Activated CD4-positive, alpha-beta memory T cell treated with anti-CD3 and anti-CD28 coated beads for 36 hours (primary cell): ENCODE measurements around the gene TBC1D8. TPM values are rescaled to one million over a fixed set of nuclear protein-coding genes. Genes with fewer than 3 reads are reported as not detected.

Source experiments
- CTCF ChIA-PET: fragments of 350-600 bp; sonication (Branson Sonifier 250); formaldehyde crosslinking; loops from one replicate; lab custom pipeline; 2021; ENCODE audit warnings: antibody characterized with exemption, inconsistent platforms; lab: Charles Lee
- POLR2A ChIA-PET: fragments of 350-600 bp; sonication (Branson Sonifier 250); formaldehyde crosslinking; loops from one replicate; lab custom pipeline; 2021; ENCODE audit warnings: antibody characterized with exemption; lab: Charles Lee
- DNase-seq: peaks from one replicate; pipeline ENCODE4 v3.0.0-alpha.2; 2020
- H3K27ac Mint-ChIP-seq: one replicate; pipeline ENCODE4 v1.8.0; 2021; ENCODE audit warnings: mixed read lengths
- H3K27me3 Mint-ChIP-seq: one replicate; pipeline ENCODE4 v1.8.0; 2021; ENCODE audit warnings: mixed read lengths
- H3K36me3 Mint-ChIP-seq: one replicate; pipeline ENCODE4 v1.8.0; 2021; ENCODE audit warnings: mixed read lengths
- H3K4me1 Mint-ChIP-seq: one replicate; pipeline ENCODE4 v1.8.0; 2021; ENCODE audit warnings: low read depth, mixed read lengths
- H3K4me3 Mint-ChIP-seq: one replicate; pipeline ENCODE4 v1.8.0; 2021; ENCODE audit warnings: mild to moderate bottlenecking, mixed read lengths
- H3K9me3 Mint-ChIP-seq: one replicate; pipeline ENCODE4 v1.8.0; 2021; ENCODE audit warnings: mixed read lengths
- intact Hi-C: fragments of 100-400 bp; cut with micrococcal nuclease; formaldehyde crosslinking; loops from one replicate; pipeline ENCODE4 v1.15.1; 2023
- total RNA-seq, 2 experiments: library from RNA; stranded (reverse); gene quantifications; one replicate each; pipeline ENCODE4 v1.2.3, GENCODE V29; 2021

Gene TBC1D8
- total RNA-seq, 2 experiments from 2014 or later, result 1.5 to 1.6 TPM

DNA sequence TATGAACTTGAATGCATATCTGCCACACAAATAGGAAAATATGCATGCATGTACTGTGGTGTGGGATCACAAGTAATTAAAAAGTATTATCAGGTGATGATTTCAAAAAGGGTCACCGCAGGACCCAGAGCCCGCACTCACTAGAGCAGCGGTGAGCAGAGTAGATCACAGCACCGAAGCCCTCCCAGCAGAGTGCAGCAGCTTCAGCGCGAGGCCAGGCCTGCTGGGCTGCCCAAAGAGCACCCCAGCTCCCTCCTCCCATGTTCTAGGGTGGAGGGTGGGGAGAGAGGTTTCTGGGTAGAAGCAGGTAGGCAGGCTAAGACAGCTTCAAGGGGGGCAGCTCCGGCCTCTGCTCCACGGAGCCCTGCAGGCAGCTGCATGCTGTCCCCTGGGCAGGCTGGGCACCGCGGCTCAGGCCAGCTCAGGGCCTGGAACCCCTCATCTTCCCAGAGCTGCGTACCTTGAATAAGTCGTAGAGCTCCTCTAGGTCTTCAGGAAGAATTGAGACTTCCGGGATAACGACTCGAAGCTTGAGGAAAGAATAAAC, 124.2 kb downstream of the TBC1D8 start:
- ChIA-PET CTCF (interaction anchor here (0.6 to 1.2 kb wide), 2 partner anchors 9 to 29 kb away, joined by 4 read pairs; no protein-coding TSS in a partner anchor), POLR2A (no interaction called here)
- H3K36me3 Mint-ChIP-seq, result no peaks in the 10 kb centered on the region
- DNase-seq, result no peak
- no peak overlapping the region for H3K4me3 Mint-ChIP-seq
- H3K4me1 Mint-ChIP-seq, result no peaks in the 10 kb centered on the region
- H3K27me3 Mint-ChIP-seq, result no peaks in the 10 kb centered on the region
- no peaks in the 10 kb centered on the region for H3K9me3 Mint-ChIP-seq
- intact Hi-C loops, result no loop called here
- H3K27ac Mint-ChIP-seq, result no peak overlapping the region

DNA sequence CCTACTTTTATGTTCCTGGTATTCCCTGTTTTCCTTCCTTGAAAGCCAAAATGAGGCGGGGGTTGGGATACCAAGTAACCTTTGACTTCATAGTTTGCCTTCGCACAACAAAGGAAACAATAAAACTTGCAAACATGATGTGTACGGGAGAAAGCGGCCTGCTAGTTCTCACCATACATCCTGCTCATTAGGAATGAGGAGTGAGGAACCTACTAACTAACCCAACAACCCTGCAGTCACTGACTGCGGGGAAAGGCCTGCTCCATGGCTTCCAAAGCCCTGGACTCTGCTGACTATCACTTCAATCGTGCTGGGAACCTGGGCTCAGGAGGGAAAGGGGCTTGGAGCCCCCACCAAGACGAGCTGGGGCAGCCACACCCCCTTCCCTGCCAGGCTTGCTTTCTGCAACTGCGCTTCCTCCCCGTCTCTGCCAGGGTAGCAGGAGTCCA, 124.9 kb downstream of the TBC1D8 start:
- ChIA-PET CTCF (interaction anchor here (1.2 kb wide), 1 partner anchor 10 kb away, joined by 4 read pairs; no protein-coding TSS in a partner anchor), POLR2A (no interaction called here)

DNA sequence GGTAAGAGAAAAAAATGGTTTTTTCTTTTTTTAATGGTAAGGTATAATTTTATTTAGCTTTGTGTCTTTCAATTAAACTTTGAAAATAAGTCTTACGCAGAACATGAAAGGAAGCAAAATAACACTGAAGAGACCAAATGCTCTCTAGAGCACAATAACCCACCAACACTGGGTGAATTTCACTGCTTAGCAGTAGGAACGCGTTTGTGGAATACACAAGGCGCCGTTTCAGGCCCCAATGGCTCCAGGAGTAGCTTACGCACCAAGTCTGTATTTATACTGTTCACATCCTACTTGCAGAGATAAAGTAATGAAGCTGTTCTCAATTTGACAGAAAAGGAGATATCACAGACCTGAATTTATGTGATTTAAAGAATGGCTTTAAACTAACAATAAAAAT, 125.6 kb downstream of the TBC1D8 start:
- ChIA-PET CTCF (interaction anchor here (0.6 to 1.2 kb wide), 3 partner anchors 17 to 197 kb away, joined by 3 to 4 read pairs (median 4); no protein-coding TSS in a partner anchor), POLR2A (no interaction called here)
- H3K36me3 Mint-ChIP-seq, result peaks cover 2% of the 10 kb centered on the region
- H3K4me3 Mint-ChIP-seq, result no peak overlapping the region
- intact Hi-C loops, result no loop called here
- no peak for DNase-seq
- H3K9me3 Mint-ChIP-seq, result no peaks in the 10 kb centered on the region
- no peaks in the 10 kb centered on the region for H3K4me1 Mint-ChIP-seq
- H3K27ac Mint-ChIP-seq, result no peak overlapping the region
- H3K27me3 Mint-ChIP-seq, result no peaks in the 10 kb centered on the region

More for the DNA sequence above, 124.9 kb downstream of the TBC1D8 start:
- no peak for DNase-seq
- Mint-ChIP-seq H3K27me3 (no peaks in the 10 kb centered on the region), H3K9me3 (no peaks in the 10 kb centered on the region), H3K27ac (no peak overlapping the region), H3K4me3 (no peak overlapping the region), H3K36me3 (peaks cover 1% of the 10 kb centered on the region), H3K4me1 (no peaks in the 10 kb centered on the region)
- intact Hi-C loops, result no loop called here

DNA sequence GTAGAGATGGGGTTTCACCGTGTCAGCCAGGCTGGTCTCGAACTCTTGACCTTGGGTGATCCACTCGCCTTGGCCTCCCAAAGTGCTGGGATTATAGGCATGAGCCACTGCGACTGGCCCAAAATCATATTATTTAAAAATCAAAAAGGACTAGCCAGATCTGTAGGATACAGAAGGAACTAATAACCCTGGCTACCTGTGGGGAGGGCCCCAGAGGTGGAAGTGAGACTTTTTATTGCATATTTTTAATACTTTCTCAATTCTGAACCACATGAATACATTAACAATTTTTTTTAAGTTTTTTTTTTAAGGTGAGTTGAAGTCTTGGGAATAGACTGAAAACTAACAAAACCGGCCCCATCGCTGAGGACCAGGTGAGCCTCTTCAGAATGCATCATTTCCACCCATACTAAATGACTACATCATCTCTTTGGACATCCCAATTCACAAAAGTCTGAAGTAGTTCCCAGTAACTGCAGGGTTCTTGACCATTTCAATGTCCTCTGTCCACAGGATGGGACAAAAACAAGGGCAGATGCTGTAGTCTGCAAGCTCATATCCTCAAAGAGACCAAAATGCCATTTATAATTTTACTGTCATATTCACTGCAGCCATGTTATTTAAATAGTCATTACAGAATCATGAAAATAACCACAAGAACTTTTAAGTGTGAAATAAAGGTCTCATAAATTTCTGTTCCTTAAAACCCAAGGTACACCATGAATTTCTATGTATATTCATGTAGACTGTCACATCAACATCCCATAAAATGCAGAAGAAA, 127.7 kb downstream of the TBC1D8 start:
- intact Hi-C loops, result no loop called here
- H3K4me3 Mint-ChIP-seq, result no peak overlapping the region
- H3K36me3 Mint-ChIP-seq, result peaks cover 5% of the 10 kb centered on the region
- H3K9me3 Mint-ChIP-seq, result no peaks in the 10 kb centered on the region
- H3K4me1 Mint-ChIP-seq, result no peaks in the 10 kb centered on the region
- H3K27me3 Mint-ChIP-seq, result no peaks in the 10 kb centered on the region
- H3K27ac Mint-ChIP-seq, result no peak overlapping the region
- ChIA-PET POLR2A (no interaction called here), CTCF (interaction anchor here (2.4 kb wide), 1 partner anchor 11 kb away, joined by 8 read pairs; no protein-coding TSS in a partner anchor)
- no peak for DNase-seq

DNA sequence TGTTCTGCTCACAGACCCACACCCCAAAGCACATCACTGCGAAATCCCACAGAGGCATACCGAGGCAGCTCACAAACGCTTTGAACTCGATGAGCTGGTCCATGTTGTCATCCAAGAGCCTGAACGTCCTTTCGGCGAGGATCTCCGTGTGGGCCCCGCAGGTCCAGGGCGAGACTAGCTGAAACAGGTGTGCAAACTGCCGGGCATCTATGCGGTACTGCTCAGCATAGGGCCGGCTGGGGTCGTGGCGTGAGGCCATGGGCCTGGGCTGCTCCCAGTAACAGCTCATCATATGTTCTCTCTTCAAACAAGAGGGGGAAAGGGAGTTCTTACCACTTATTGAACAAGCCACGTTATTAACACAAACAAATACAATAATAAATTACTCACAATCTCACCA, 129.0 kb downstream of the TBC1D8 start:
- ChIA-PET POLR2A (no interaction called here), CTCF (interaction anchor here (2.4 kb wide), 1 partner anchor 9 kb away, joined by 8 read pairs; no protein-coding TSS in a partner anchor)
- Mint-ChIP-seq H3K27me3 (no peaks in the 10 kb centered on the region), H3K36me3 (peaks cover 7% of the 10 kb centered on the region), H3K4me3 (no peak overlapping the region), H3K9me3 (no peaks in the 10 kb centered on the region), H3K4me1 (no peaks in the 10 kb centered on the region), H3K27ac (no peak overlapping the region)
- intact Hi-C loops, result no loop called here
- DNase-seq, result no peak

DNA sequence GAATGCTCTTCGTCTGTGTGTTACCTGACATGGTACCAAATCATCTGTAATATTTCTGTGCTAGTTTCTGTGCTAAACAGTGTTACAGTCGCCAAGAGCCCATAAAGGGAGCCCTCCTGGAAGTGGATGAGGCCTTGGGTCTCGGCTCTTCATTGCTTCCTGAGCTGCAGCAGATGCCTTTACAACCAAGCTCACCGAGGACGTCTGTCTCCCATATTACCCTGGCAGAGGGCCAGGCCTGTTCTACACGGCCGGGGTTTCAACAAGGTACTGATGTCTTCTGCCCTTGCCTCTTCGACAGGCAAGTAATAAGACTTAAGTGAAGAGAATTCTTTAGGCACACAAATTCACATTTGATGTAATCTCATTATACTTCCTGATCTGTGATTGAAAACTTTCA, 132.2 kb downstream of the TBC1D8 start:
- H3K27me3 Mint-ChIP-seq, result no peaks in the 10 kb centered on the region
- CTCF ChIA-PET, result no interaction called here
- no peak overlapping the region for H3K27ac Mint-ChIP-seq
- H3K36me3 Mint-ChIP-seq, result peaks cover 16% of the 10 kb centered on the region
- no peak overlapping the region for H3K4me3 Mint-ChIP-seq
- intact Hi-C loops, result no loop called here
- DNase-seq, result no peak
- POLR2A ChIA-PET, result interaction anchor here (1.7 kb wide), 1 partner anchor 16 kb away, joined by 3 read pairs; no protein-coding TSS in a partner anchor
- H3K9me3 Mint-ChIP-seq, result no peaks in the 10 kb centered on the region
- H3K4me1 Mint-ChIP-seq, result no peaks in the 10 kb centered on the region

DNA sequence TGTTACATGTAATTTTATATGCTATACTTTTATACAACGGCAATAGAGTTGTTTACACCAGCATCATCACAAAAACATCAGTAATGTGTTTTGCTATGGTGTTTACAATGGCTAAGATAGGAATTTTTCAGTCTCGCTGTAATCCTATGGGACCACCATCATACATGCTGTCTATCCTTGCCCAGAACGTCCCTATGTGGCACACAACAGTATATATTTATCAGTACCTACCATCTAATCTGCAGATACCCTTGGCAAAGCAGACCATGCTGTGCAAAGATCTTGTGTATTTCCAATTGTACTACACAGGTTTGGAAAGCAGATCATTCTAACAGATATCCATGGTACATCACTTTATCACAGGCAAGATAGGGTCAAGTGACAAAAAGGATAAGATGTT, 133.8 kb downstream of the TBC1D8 start:
- ChIA-PET POLR2A (no interaction called here), CTCF (interaction anchor here (1.3 kb wide), 1 partner anchor 188 kb away, joined by 3 read pairs; no protein-coding TSS in a partner anchor)
- intact Hi-C loops, result no loop called here

DNA sequence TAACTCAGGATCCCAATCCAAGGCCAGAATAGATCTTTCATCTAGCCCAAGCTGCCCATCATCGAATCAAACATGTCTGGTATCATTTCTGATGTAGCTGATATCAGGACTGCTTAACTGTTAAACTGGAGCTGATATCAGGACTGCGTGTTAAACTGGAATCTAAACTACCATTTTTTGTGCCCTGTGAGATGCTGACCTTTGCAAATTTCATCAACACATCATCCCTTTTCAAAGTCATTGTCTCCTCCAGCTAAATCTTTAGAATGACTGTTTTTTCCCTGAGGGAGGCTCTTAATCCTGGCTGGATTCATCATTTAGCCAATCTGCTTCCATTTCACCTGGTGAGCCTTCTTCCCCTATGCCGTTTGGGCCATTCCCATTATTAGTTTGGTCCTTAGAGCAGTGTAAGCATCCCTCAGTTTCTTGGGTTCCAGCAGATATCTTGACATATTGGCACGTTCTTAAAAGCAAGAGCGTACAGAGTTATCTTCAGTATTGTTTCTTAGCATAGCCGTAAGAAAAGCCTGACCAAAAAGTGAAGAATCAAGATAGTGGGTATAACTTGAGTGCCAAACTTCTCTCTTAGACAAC, 136.8 kb downstream of the TBC1D8 start:
- DNase-seq, result no peak
- no peak overlapping the region for H3K27ac Mint-ChIP-seq
- POLR2A ChIA-PET, result interaction anchor here (0.6 kb wide), 1 partner anchor 179 kb away, joined by 3 read pairs; no protein-coding TSS in a partner anchor
- H3K4me3 Mint-ChIP-seq, result no peak overlapping the region
- no peaks in the 10 kb centered on the region for H3K27me3 Mint-ChIP-seq
- no peaks in the 10 kb centered on the region for H3K9me3 Mint-ChIP-seq
- intact Hi-C loops, result no loop called here
- H3K4me1 Mint-ChIP-seq, result peaks cover 19% of the 10 kb centered on the region
- peaks cover 39% of the 10 kb centered on the region for H3K36me3 Mint-ChIP-seq
- CTCF ChIA-PET, result interaction anchor here (3.2 kb wide), 1 partner anchor 191 kb away, joined by 27 read pairs; no protein-coding TSS in a partner anchor

More for the DNA sequence above, 133.8 kb downstream of the TBC1D8 start:
- no peak for DNase-seq
- H3K27me3 Mint-ChIP-seq, result no peaks in the 10 kb centered on the region
- no peak overlapping the region for H3K4me3 Mint-ChIP-seq
- no peaks in the 10 kb centered on the region for H3K9me3 Mint-ChIP-seq
- no peak overlapping the region for H3K27ac Mint-ChIP-seq
- peaks cover 25% of the 10 kb centered on the region for H3K36me3 Mint-ChIP-seq
- peaks cover 4% of the 10 kb centered on the region for H3K4me1 Mint-ChIP-seq

DNA sequence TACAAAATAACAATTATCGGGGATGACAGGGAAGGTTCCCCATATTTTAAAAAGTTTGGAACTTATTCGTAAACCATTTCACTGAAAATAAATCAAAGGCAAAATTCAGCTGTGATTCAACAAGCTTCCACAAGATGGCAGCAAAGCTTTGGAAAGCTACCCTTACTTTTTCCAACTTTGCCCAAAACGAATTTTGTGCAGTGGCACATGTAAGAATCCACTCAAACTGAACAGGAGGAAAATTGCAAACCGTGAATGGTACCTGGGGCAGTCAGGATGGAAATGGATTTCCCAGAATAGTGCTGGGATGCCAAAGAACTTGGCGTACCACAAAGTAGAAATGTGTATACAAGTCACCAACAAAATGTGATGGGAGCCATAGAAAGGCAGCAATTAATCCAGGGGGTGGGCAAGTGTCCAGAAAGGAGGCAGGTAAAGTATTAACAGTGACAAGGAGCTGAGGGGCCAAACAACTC, 138.4 kb downstream of the TBC1D8 start:
- no peak overlapping the region for H3K4me3 Mint-ChIP-seq
- ChIA-PET CTCF (interaction anchor here (0.7 to 3.2 kb wide), 28 partner anchors 8 to 453 kb away, joined by 3 to 27 read pairs (median 4); partner anchors contain the start of genes PDCL3, RNF149, RPL31 and TBC1D8), POLR2A (interaction anchor here (1.3 to 1.6 kb wide), 2 partner anchors 10 to 239 kb away, joined by 6 to 7 read pairs; partner anchors contain the start of genes CNOT11 and RPL31)
- H3K4me1 Mint-ChIP-seq, result peaks cover 29% of the 10 kb centered on the region
- peaks cover 48% of the 10 kb centered on the region for H3K36me3 Mint-ChIP-seq
- no peaks in the 10 kb centered on the region for H3K27me3 Mint-ChIP-seq
- no peak overlapping the region for H3K27ac Mint-ChIP-seq
- intact Hi-C loops, result loop anchor here (1.0 kb wide), 2 partner anchors 140 to 193 kb away; no protein-coding TSS in a partner anchor
- no peaks in the 10 kb centered on the region for H3K9me3 Mint-ChIP-seq
- peak; percentile 24 for DNase-seq

DNA sequence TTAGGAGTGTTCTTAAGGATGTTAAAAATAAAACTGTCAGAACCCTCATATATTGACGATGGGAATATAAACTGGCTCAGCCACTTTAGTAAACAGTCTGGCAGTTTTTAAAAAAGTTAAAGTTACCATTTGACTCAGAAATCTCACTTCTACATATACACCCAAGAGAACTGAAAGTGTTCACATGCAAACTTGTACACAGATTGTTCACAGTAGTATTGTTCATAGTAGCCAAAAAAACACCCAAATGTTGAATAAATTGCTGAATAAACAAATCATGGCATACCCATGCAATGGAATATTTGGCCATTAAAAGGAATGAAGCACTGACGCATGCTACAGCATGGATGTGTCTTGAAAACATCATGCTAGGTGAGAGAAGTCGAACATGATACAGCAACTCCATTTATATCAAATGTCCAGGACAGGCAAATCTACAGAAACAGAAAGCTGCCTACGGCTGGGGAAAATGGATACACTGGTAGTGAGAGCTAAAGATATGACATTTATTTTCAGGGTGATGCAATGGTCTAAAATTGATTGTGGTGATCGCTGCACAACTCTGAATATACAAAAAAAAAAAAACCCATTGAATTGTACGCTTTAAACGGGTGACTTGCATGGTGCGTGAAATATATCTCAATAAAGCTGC, 139.0 kb downstream of the TBC1D8 start:
- H3K27ac Mint-ChIP-seq, result peak overlapping the region; percentile 60

DNA sequence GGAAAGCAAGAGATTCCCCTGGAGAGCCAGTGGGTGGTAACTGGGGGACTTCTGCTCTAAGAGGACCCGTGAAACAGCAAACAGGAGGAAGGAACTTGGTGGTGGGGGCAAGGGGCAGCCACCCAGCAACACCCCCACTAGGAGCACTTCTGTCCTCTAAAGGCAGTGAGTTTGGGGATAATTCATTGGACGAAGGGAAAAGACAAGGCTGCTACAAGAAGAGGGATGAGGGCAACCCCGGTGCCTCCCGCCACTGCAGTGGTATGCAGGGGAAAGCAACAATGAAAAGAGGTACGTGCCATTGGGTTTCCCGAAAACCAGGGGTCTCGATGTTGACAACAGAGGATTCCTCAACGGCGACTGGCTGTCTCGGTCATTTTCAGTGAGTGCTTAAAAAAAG, 140.0 kb downstream of the TBC1D8 start:
- intact Hi-C loops, result no loop called here
- Mint-ChIP-seq H3K4me1 (peaks cover 39% of the 10 kb centered on the region), H3K27me3 (no peaks in the 10 kb centered on the region), H3K36me3 (peaks cover 61% of the 10 kb centered on the region), H3K4me3 (no peak overlapping the region), H3K9me3 (no peaks in the 10 kb centered on the region), H3K27ac (peak overlapping the region; percentile 60)
- ChIA-PET POLR2A (no interaction called here), CTCF (interaction anchor here (0.7 to 3.2 kb wide), 3 partner anchors 9 to 195 kb away, joined by 3 to 27 read pairs (median 21); partner anchors contain the start of gene RPL31)
- DNase-seq, result no peak

More for the DNA sequence above, 139.0 kb downstream of the TBC1D8 start:
- H3K9me3 Mint-ChIP-seq, result no peaks in the 10 kb centered on the region
- no peaks in the 10 kb centered on the region for H3K27me3 Mint-ChIP-seq
- H3K4me3 Mint-ChIP-seq, result no peak overlapping the region
- CTCF ChIA-PET, result interaction anchor here (0.7 to 3.2 kb wide), 28 partner anchors 8 to 452 kb away, joined by 3 to 27 read pairs (median 4); partner anchors contain the start of genes PDCL3, RNF149, RPL31 and TBC1D8
- POLR2A ChIA-PET, result interaction anchor here (1.3 to 1.6 kb wide), 2 partner anchors 10 to 240 kb away, joined by 6 to 7 read pairs; partner anchors contain the start of genes CNOT11 and RPL31
- no peak for DNase-seq
- peaks cover 35% of the 10 kb centered on the region for H3K4me1 Mint-ChIP-seq
- peaks cover 53% of the 10 kb centered on the region for H3K36me3 Mint-ChIP-seq
- intact Hi-C loops, result loop anchor here (1.0 kb wide), 2 partner anchors 140 to 193 kb away; no protein-coding TSS in a partner anchor
